HepG2 (cell line): Measurements from ENCODE around the gene NOL4L. TPM values are rescaled to one million over a fixed set of nuclear protein-coding genes. Genes with fewer than 3 reads are reported as not detected.
A peak's percentile ranks its signal among the peaks of the same experiment; 100 is the strongest.

Source experiments
- AHDC1 ChIP-seq: sonication (generic); formaldehyde crosslinking; IDR thresholded peaks from 2 replicates; pipeline ENCODE4 v1.5.1; 2020; ENCODE audit warnings: mild to moderate bottlenecking, missing genetic modification reagents, borderline replicate concordance
- ARHGAP35 ChIP-seq: sonication (generic); formaldehyde crosslinking; IDR thresholded peaks from 2 replicates; pipeline ENCODE4 v1.9.0; 2022; ENCODE audit warnings: mild to moderate bottlenecking, inconsistent platforms, moderate library complexity, missing genetic modification reagents, borderline replicate concordance
- ATM ChIP-seq: fragments of 450-650 bp; IDR thresholded peaks from 2 replicates; pipeline ENCODE4 v1.7.1; 2017; ENCODE audit warnings: mild to moderate bottlenecking, borderline replicate concordance
- NCOA5 ChIP-seq: sonication (generic); formaldehyde crosslinking; IDR thresholded peaks from 2 replicates; pipeline ENCODE4 v1.4.0; 2020; ENCODE audit warnings: missing genetic modification reagents
- RBAK ChIP-seq: sonication (generic); formaldehyde crosslinking; IDR thresholded peaks from 2 replicates; pipeline ENCODE4 v1.5.1; 2020; ENCODE audit warnings: mild to moderate bottlenecking, missing genetic modification reagents
- RNF219 ChIP-seq: sonication (generic); formaldehyde crosslinking; IDR thresholded peaks from 2 replicates; pipeline ENCODE4 v1.5.0; 2020; ENCODE audit warnings: mild to moderate bottlenecking, missing genetic modification reagents
- SNAPC5 ChIP-seq: sonication (generic); formaldehyde crosslinking; IDR thresholded peaks from 2 replicates; pipeline ENCODE4 v1.8.1; 2023; ENCODE audit warnings: mild to moderate bottlenecking, missing genetic modification reagents, borderline replicate concordance
- ZBTB42 ChIP-seq: sonication (generic); formaldehyde crosslinking; IDR thresholded peaks from 2 replicates; pipeline ENCODE4 v1.5.0; 2020; ENCODE audit warnings: mild to moderate bottlenecking, missing genetic modification reagents
- ZNF883 ChIP-seq: sonication (generic); formaldehyde crosslinking; IDR thresholded peaks from 2 replicates; pipeline ENCODE4 v1.5.1; 2020; ENCODE audit warnings: mild to moderate bottlenecking, missing genetic modification reagents; ENCODE audit errors: not compliant biosample characterization
- polyA plus RNA-seq, 8 experiments: library from polyadenylated mRNA; depleted of rRNA in 3 of 8; stranded (reverse) in 7 of 8; unstranded in 1 of 8; fragments of >200 nt; fragmentation: Illumina TruSeq in 4 of 8; extraction: Trizol in 4 of 8; gene quantifications; 2 replicates each; pipeline versions ENCODE4 v1.2.1 to v1.2.3, GENCODE V29; 2011 to 2016; ENCODE audit warnings: low read depth in 4 of 8, missing spikeins in 1 of 8, mixed read lengths in 1 of 8; ENCODE audit not compliant: insufficient read depth in 1 of 8
- total RNA-seq, 5 experiments: library from RNA; depleted of rRNA; stranded (reverse); fragments of >200 nt; fragmentation: Illumina TruSeq; extraction: Trizol; gene quantifications; 2 replicates each; pipeline ENCODE4 v1.2.3, GENCODE V29; 2016; ENCODE audit warnings: low read depth in 1 of 5
- TF ChIP-seq, protein P1 (sequence below): IDR thresholded peaks from 2 replicates; pipeline ENCODE4 v1.6.1; 2016; ENCODE audit warnings: missing biosample characterization, missing genetic modification reagents, low read depth
- TF ChIP-seq, protein P2 (sequence below), 2 experiments: sonication (generic) in 1 of 2; formaldehyde crosslinking in 1 of 2; IDR thresholded peaks; 2 replicates each; pipeline versions ENCODE4 v1.6.1 to v1.9.0; 2014 to 2022; ENCODE audit warnings: antibody characterized with exemption in 1 of 2, borderline replicate concordance in 1 of 2, inconsistent platforms in 1 of 2, low read depth in 1 of 2, missing genetic modification reagents in 1 of 2

The NOL4L gene
- total and polyA plus RNA-seq, 2 of the 13 experiments (the other 11 are each of a cell fraction or from before 2014, with no cell fraction given), result 16.6 to 35.4 TPM

DNA sequence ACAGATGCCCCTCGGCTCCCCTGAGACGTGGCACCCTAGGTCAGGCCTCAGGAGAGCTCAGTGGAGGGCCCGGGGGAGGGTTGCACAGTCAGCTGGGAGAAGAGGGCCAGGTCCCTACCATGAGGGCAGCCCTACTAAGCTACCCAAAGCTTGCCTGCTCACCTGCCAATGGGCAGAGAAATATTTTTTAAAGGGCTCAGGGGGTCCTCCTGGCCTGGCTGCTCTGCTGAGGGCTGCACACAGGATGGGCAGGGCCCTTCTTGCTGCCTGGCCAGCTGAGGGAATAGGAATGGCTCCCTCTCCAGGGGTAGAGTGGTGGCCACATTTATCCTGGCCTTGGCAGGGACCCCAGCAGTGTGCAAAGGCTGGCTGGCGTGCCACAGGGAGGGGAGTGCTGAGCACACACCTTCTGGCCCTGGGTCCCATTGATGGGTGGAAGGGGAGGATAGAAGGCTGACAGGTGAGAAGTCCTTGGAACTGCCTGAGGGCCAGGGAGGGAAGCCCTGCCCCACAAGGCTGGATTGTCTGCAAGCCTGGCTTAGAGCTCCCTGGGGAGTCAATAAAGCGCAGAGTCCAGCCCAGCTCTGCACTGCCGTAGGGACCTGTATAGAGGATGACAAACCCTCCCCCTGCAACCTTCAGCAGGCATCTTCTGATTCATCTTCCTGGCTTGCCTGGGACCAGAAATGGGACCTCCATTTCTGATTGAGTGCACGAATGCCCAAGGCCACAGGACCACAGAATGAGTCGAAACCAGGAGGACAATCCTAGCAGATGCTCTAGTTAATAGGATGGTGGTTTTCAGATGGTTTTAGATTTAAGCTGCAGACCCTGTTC is 62.1 kb downstream of the NOL4L start (continued):
- TF ChIP-seq RNF219 (CRISPR knock-in tag), result no peak
- TF ChIP-seq AHDC1 (CRISPR knock-in tag), result peak; percentile 87
- no peak for TF ChIP-seq ZNF883
- TF ChIP-seq, protein P1, sequence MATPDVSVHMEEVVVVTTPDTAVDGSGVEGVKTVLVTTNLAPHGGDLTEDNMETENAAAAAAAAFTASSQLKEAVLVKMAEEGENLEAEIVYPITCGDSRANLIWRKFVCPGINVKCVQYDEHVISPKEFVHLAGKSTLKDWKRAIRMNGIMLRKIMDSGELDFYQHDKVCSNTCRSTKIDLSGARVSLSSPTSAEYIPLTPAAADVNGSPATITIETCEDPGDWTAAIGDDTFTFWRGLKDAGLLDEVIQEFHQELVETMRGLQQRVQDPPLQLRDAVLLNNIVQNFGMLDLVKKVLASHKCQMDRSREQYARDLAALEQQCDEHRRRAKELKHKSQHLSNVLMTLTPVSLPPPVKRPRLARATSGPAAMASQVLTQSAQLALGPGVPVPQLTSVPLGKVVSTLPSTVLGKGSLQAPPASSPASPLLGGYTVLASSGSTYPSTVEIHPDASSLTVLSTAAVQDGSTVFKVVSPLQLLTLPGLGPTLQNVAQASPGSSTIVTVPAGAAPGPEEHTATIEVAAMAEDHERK (CRISPR knock-in tag), result no peak
- no peak for TF ChIP-seq ARHGAP35
- TF ChIP-seq SNAPC5 (CRISPR knock-in tag), result peak; percentile 78; the same call in 1 of the 2 replicates
- no peak for TF ChIP-seq ATM
- no peak for TF ChIP-seq ZBTB42
- TF ChIP-seq, protein P2, sequence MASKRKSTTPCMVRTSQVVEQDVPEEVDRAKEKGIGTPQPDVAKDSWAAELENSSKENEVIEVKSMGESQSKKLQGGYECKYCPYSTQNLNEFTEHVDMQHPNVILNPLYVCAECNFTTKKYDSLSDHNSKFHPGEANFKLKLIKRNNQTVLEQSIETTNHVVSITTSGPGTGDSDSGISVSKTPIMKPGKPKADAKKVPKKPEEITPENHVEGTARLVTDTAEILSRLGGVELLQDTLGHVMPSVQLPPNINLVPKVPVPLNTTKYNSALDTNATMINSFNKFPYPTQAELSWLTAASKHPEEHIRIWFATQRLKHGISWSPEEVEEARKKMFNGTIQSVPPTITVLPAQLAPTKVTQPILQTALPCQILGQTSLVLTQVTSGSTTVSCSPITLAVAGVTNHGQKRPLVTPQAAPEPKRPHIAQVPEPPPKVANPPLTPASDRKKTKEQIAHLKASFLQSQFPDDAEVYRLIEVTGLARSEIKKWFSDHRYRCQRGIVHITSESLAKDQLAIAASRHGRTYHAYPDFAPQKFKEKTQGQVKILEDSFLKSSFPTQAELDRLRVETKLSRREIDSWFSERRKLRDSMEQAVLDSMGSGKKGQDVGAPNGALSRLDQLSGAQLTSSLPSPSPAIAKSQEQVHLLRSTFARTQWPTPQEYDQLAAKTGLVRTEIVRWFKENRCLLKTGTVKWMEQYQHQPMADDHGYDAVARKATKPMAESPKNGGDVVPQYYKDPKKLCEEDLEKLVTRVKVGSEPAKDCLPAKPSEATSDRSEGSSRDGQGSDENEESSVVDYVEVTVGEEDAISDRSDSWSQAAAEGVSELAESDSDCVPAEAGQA (IDR thresholded peaks at IDR 0.05; ENCODE audit: low read depth), result no peak
- TF ChIP-seq, protein P2 (CRISPR knock-in tag; IDR thresholded peaks at IDR 0.05; ENCODE audit: borderline replicate concordance), result no peak
- TF ChIP-seq NCOA5 (CRISPR knock-in tag), result no peak
- TF ChIP-seq RBAK (CRISPR knock-in tag), result peak; percentile 47; the same call in 1 of the 2 replicates
